Hematopoietic multipotent progenitor cell treated with erythropoietin and hydrocortisone succinate and interleukin-3 and kit ligand, for 8 days (in vitro differentiated cells): ENCODE data around the gene GLRX.
A peak's percentile ranks its signal among the peaks of the same experiment; 100 is the strongest.
"Not testable (repeated sequence)": the region's sequence is repeated elsewhere in the genome, so short reads cannot be mapped to it uniquely, and the experiment has no call there.

Experiments
- DNase-seq: peaks from one replicate; pipeline ENCODE4 v3.0.0-alpha.2; 2015

The GLRX gene

GRCh38 chr5:95851141-95851540, 28.6 kb upstream of the GLRX start:
- DNase-seq, result not testable (repeated sequence)

GRCh38 chr5:95850391-95850894, 27.9 kb upstream of the GLRX start:
- no peak for DNase-seq

- DNase-seq, result no peak
These were observed 26.2 kb upstream of the GLRX start for GRCh38 chr5:95848701-95849100.

DNA sequence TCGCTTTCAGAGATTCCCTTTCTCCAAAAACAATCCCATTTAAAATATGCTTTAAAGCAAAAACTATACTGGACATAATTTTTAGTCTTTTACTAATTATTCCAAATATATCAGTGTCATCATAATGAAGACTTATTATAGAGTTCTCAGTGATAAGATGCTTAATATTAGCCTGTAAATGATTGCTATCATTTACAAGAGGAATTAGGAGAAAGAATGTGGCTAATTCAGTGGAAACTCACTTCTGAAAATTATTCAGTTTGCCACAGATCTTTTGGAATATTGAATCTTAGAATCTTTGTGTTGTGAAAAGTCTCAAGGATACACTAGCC, 24.7 kb upstream of the GLRX start:
- DNase-seq, result no peak

DNA sequence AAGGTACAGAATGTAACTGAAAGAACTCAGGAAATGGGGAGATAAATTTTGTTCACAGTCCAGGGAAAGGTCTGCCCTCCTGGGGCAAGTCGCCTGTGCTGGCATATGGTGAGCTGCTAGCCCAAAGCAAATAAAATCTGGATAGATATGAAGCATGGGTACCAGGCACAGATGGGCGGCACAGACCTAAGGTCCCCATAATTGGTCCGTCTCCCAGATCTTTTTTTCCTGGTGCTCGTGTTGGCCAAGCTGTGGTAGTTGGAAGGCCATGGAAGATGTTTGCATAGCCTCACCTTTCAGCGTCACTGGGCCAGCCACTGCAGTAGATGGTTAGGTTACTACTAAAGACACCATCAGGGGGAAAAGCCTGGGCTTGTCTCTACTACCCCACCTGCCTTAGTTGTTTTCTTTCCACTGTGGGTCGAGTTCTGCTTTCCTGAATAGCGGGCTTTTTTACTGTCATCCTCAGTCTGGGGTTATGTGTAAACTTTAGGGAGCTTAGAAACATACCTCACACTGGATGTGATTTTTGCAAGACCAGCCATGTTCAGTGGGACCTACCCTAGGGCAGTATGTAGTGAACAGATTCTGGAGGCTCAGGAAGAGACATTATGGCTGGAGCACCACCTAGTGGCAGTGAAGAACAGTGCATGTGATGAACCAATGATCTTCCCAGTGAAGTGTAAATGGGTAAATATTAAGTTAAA, 24.2 kb upstream of the GLRX start:
- peak; percentile 83 for DNase-seq

GRCh38 chr5:95845391-95845790, 22.9 kb upstream of the GLRX start:
- DNase-seq, result peak; percentile 45

DNA sequence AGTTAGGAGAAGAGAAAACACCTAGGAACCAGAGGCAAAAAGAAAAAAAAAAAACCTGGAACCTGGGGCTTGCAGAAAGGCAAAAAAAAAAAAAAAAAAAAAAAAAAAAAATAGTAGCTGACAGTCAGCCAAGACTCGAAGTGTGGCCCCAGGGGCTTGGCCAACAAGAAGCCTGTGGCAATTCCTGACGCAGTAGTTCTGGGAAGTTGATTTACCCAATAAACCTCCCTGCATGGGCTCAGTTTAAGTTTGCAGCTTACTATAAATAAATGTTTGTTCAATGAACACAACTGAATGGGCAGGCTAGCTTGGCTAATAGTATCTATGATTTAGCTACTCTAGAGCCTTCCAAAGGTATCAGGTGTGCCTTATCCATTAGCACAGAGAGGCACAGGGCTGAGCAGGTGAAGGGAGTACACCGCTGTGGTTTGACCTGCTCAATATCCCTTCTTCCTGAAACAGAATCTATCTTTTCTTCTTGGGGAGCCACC, 21.3 kb upstream of the GLRX start:
- no peak for DNase-seq

GRCh38 chr5:95842854-95843544, 20.5 kb upstream of the GLRX start:
- DNase-seq, result peak; percentile 95

DNA sequence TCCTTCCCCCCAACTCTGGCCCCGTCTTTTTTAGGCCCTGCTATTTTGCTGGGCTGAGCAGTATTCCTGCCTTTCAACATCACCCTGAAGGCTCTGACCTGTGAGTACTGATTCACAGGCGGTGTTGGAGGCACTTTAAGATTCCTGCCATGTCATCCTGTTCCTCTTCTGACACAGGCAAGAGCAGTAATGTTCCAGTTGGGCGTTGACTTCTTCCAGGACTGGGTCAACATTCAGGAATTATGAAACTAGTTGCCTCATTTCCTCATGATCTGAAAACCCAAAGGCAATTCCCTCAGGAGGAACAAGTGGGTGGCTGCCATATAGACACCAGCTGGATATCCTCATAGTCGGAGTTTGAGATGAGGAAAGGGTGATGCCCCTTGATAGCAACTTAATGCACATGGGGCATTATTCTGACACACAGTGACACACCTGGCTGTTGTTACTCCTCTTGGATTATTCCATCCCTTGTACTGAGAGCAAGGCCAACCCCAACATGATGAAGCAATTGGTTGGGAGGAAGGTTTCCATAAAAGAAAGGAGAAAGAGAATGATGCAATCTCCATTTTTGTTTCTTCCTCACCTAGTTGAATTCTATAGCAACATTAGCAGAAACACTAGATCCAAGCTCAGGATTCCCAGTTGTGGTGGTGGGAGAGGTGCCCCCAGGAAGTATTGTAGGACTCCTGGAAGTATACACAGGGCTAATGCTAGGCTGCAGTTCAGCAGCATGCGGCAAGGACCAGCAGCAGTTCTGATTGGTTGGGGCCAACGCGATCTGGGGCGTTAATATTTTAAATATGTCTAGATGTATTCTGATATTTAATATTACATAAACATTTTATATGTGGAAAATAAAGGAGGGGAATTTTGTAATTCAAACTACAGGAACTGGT, 19.6 kb upstream of the GLRX start:
- DNase-seq, result no peak

DNA sequence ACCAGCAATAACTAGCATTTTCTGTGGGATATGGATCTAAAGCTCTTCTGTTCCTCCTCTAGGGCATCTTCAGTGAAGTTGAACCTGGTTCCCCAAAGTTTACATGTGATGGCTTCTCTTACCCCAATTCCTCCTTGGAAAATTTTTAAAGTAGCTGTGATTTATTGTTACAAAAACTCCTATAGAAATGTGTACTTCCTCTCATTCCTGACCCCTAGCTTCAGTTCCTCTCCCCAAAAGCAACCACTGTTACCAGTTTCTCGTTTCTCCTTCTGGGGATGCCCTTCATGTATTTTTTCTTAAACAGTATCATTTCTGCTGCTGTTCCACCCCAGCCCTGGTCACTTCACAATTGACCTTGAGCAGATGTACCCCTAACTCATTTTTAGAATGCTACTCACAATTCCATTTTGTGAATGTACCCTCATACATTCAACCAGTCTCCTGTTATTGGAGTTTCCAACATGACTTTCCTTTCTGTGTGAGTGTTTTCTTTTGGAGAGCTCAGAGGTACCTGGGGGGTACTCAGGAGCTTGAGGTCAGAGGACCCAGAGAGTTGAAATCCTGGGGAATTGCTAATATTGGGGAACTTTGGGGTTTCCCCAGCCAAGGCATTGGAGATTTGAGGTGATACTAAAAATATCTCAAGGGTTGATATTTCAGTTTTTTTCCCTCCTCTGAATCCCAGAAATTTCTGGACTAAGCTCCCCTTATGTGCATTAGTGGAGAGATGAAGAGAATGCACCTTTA, 18.6 kb upstream of the GLRX start:
- DNase-seq, result no peak

DNA sequence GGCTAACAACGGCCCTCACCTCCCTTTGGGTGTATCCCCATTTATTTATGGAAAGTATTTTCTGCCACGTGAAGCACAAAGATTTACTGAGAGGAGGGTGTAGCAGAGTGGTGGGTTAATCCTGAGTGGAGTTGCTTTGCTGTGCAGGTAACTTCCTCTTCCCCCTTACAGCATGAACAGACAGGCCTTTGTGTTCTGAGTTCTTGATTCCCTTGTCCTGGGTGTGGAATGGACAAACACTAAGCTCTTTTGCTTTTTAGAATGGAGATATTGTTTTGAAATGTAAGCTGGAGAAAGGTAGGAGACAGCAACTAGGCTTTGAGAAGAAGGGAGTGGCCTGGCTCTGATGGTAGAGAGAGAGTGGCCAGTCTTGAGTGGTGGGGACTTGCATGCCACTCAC, 17.1 kb upstream of the GLRX start:
- no peak for DNase-seq

DNA sequence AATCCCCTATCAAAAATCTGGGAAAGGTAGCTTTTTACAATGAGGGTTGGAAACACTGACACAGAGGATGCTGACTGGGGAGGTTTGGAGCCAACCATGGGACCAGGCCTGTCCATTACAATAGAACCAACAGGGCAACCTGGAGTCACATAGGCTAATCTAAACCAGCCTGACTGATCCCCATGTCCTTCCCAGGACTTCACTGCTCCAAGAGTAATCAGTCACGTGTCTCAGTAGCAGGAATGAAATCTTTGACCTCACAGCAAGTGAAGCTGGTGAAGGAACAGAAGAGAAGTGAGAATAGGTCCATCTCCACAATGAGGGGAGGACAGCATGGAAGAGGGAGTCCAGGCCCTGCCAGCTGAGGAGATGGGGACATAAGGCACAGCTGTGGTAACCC, 16.0 kb upstream of the GLRX start:
- no peak for DNase-seq

DNA sequence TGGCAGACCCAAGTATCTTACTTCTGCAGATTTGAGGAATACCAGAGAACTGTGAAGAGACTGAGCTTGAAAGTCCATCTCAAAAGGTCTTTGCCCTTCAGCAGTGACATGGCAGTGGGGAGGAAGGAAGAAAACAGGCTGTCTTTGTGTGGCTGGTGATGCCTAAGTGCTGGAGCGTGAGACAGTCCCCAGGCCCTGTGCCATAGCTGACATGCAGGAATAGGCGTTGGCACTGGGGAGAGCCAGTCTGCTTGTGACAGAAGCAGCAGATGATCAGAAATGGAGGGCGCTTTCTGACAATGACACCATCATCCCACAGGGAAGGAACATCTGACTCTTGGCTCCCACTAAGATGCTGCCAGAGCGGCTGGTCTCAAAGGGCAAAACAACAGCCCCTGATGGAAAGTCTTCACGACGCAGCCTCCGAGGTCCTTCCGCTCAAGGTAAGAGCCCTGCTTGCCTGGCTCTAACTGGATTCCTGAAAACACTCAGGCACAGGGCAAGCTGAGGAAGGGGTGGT, 15.5 kb upstream of the GLRX start:
- DNase-seq, result no peak

- no peak for DNase-seq
These were observed 15.0 kb upstream of the GLRX start for GRCh38 chr5:95837492-95837891.

DNA sequence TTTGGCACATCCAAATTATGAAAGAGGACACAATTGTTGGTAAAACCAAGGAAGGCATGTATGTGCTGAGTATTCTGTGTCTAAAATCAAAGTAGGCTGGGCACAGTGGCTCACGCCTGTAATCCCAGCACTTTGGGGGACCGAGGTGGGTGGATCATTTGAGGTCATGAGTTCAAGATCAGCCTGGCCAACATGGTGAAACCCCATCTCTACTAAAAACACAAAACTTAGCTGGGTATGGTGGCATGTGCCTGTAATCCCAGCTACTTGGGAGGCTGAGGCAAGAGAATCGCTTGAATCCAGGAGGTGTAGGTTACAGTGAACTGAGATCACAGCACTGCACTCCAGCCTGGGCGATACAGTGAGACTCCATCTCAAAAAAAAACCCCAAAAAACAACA, 14.4 kb upstream of the GLRX start:
- DNase-seq, result not testable (repeated sequence)

DNA sequence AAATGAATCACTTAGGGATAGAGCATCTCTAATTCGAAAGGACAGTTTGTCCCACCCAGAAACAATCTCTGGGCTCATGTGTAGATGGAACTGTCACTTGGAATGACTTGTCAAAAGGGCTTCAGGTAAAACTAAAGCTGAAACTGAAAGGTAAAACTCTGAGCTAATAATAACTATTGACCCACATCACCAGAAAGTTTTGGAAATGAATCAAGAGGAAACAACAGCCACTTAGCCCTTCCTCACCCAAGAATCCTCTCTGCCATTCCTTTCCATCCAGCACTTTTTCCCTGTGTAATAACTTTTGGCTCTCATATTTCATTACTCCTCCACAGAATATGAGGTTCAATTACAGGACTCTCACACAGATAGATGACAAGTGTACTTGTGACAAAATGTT, 14.0 kb upstream of the GLRX start:
- DNase-seq, result no peak

- peak; percentile 29 for DNase-seq
These were observed 13.3 kb upstream of the GLRX start for GRCh38 chr5:95835682-95836385.

DNA sequence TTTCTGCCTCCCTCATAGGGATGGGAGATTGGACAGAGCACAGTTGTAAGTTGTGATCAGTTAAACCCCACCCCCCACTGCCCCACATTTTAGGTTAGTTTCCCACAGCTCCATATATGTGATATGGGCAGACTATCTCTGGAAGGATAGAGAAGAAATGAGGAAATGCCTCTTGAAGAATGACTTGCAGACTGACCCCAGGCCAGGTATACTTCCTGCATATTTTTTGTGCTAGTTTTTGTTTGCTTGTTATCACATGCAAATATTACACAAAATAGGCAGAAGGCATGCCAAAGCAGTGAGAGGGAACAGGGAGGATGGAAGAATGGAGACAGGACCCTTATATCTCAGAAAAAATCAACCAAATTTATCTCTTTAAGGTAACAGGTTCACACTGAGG, 10.1 kb upstream of the GLRX start:
- DNase-seq, result no peak

- peak; percentile 88 for DNase-seq
These were observed 7.7 kb upstream of the GLRX start for GRCh38 chr5:95830226-95830625.

DNA sequence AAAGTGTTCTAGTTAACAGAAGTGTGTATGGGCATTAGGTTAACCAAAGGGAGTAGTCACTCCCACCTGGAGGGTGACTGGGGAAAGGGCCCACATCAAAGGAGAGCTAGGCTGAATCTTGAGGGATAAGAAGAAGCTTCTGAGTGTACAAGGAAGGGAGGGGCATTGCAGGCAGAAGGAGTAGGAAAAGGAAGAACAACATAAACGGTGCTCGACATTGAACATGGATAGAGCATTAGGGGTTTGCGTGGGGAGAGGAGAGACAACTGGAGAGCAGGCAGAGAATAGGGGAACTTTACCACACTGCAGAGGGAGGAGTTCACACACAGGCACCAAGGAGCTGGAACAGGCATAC, 5.3 kb upstream of the GLRX start:
- no peak for DNase-seq

DNA sequence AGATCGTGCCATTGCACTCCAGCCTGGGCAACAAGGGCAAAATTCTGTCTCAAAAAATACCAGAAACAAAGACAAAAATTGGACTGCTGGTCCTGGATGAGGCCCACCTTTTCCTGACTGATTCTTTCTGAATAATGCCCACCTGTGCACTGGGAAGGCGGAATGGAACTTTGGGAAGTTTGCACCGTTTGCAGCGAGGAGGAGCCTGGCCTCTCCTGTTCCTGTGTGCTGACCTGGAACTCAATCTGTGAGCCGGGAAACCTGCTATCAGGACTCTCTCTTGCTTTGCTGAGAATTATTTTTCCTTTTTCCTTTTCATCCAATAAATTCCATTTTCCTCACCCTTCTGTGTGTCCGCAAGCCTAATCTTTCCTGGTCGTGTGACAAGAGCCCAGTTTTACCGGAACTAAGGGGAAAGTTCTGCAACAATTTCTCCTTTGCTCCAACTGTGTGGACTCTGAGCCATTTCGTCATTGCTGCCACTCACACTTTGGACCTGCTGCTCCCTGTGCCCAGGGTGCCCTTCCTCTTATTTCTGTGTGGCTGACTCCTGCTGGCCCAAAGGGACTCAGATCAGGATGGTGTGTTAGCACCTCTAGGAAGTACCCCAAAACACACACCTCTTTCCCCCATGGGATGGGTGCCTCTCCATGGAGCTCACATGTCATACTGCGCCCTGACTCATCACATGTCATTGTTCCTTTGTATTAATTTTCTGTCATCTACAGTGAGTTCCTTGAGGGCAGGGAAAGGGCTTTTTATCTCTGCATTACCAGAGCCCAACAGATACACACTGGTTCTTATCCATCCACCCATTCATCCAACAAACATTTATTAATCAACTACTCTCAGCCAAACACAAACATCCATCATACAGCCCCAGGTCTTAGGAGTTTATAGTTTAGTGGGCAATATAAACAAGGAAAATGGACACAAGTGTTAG, 4.7 kb upstream of the GLRX start:
- peak; percentile 95 for DNase-seq
